HepG2 (cell line): ENCODE data around the gene RMI2. TPM values are rescaled to one million over a fixed set of nuclear protein-coding genes. Genes with fewer than 3 reads are reported as not detected.

Experiments used
- ATM ChIP-seq: fragments of 450-650 bp; IDR thresholded peaks from 2 replicates; pipeline ENCODE4 v1.7.1; 2017; ENCODE audit warnings: mild to moderate bottlenecking, borderline replicate concordance
- IRX3 ChIP-seq: sonication (generic); formaldehyde crosslinking; IDR thresholded peaks from 2 replicates; pipeline ENCODE4 v1.8.1; 2023; ENCODE audit warnings: mild to moderate bottlenecking, low read depth, missing genetic modification reagents, borderline replicate concordance
- PRDM10 ChIP-seq: sonication (generic); formaldehyde crosslinking; IDR thresholded peaks from 2 replicates; pipeline ENCODE4 v1.4.0; 2020; ENCODE audit warnings: low read depth, missing genetic modification reagents
- RAD51 ChIP-seq: fragments of 450-650 bp; IDR thresholded peaks from 2 replicates; pipeline ENCODE4 v1.6.1; 2016; ENCODE audit warnings: borderline replicate concordance
- SKIL ChIP-seq: sonication (generic); formaldehyde crosslinking; IDR thresholded peaks from 2 replicates; pipeline ENCODE4 v1.8.0; 2022; ENCODE audit warnings: missing genetic modification reagents, mild to moderate bottlenecking, moderate library complexity, borderline replicate concordance
- SMAD9 ChIP-seq: sonication (generic); formaldehyde crosslinking; IDR thresholded peaks from 2 replicates; pipeline ENCODE4 v1.5.1; 2020; ENCODE audit warnings: mild to moderate bottlenecking, missing genetic modification reagents
- ZBTB37 ChIP-seq: sonication (generic); formaldehyde crosslinking; IDR thresholded peaks from 2 replicates; pipeline ENCODE4 v1.4.0; 2020; ENCODE audit warnings: mild to moderate bottlenecking, missing genetic modification reagents
- ZNF224 ChIP-seq: sonication (generic); formaldehyde crosslinking; IDR thresholded peaks from 2 replicates; pipeline ENCODE4 v1.5.0; 2020; ENCODE audit warnings: mild to moderate bottlenecking, missing genetic modification reagents
- ZNF274 ChIP-seq: sonication (generic); formaldehyde crosslinking; IDR thresholded peaks from 2 replicates; pipeline ENCODE4 v1.5.1; 2020; ENCODE audit warnings: mild to moderate bottlenecking, missing genetic modification reagents
- ZNF281 ChIP-seq: sonication (generic); formaldehyde crosslinking; IDR thresholded peaks from 2 replicates; pipeline ENCODE4 v1.4.0; 2020; ENCODE audit warnings: missing genetic modification reagents, borderline replicate concordance
- ZNF451 ChIP-seq: sonication (generic); formaldehyde crosslinking; IDR thresholded peaks from 2 replicates; pipeline ENCODE4 v1.5.0; 2020; ENCODE audit warnings: mild to moderate bottlenecking, missing genetic modification reagents
- ZNF639 ChIP-seq: conservative IDR thresholded peaks from 2 replicates; pipeline ENCODE4 v1.6.1; 2018; ENCODE audit warnings: missing genetic modification reagents
- ZSCAN22 ChIP-seq: sonication (generic); formaldehyde crosslinking; IDR thresholded peaks from 2 replicates; pipeline ENCODE4 v1.4.0; 2020; ENCODE audit warnings: mild to moderate bottlenecking, missing genetic modification reagents
- polyA plus RNA-seq, 8 experiments: library from polyadenylated mRNA; depleted of rRNA in 3 of 8; stranded (reverse) in 7 of 8; unstranded in 1 of 8; fragments of >200 nt; fragmentation: Illumina TruSeq in 4 of 8; extraction: Trizol in 4 of 8; gene quantifications; 2 replicates each; pipeline versions ENCODE4 v1.2.1 to v1.2.3, GENCODE V29; 2011 to 2016; ENCODE audit warnings: low read depth in 4 of 8, missing spikeins in 1 of 8, mixed read lengths in 1 of 8; ENCODE audit not compliant: insufficient read depth in 1 of 8
- total RNA-seq, 5 experiments: library from RNA; depleted of rRNA; stranded (reverse); fragments of >200 nt; fragmentation: Illumina TruSeq; extraction: Trizol; gene quantifications; 2 replicates each; pipeline ENCODE4 v1.2.3, GENCODE V29; 2016; ENCODE audit warnings: low read depth in 1 of 5

RMI2 gene
- total and polyA plus RNA-seq, 2 of the 13 experiments (the other 11 are each of a cell fraction or from before 2014, with no cell fraction given), result 24.5 to 55.7 TPM

- peak; percentile 88 for TF ChIP-seq SKIL
- peak; percentile 83; the same call in 1 of the 2 replicates for TF ChIP-seq ZNF281
- TF ChIP-seq SMAD9 (CRISPR knock-in tag), result peak; percentile 77; the same call in 1 of the 2 replicates
- no peak; the same call in 1 of the 2 replicates for TF ChIP-seq ZSCAN22 (CRISPR knock-in tag)
- no peak for TF ChIP-seq RAD51
- TF ChIP-seq ATM, result no peak
- TF ChIP-seq ZBTB37 (CRISPR knock-in tag), result no peak
- TF ChIP-seq ZNF224 (CRISPR knock-in tag), result 0 out of 2 replicates have a peak, but pooled peaks have one; percentile 6
- peak; percentile 32; the same call in 1 of the 2 replicates for TF ChIP-seq IRX3 (CRISPR knock-in tag)
- peak; percentile 86 for TF ChIP-seq ZNF451
- no peak for TF ChIP-seq PRDM10
- TF ChIP-seq ZNF639 (CRISPR knock-in tag), result 0 out of 2 replicates have a peak, but pooled peaks have one; percentile 43
- TF ChIP-seq ZNF274, result peak; percentile 71; the same call in 1 of the 2 replicates
Observed at GRCh38 chr16:11297492-11298142, 47.6 kb upstream of the RMI2 start (continued).
